Amniotic epithelial cell (primary cell): Measurements from ENCODE around the gene CAV3.
"Not testable (repeated sequence)": the region's sequence is repeated elsewhere in the genome, so short reads cannot be mapped to it uniquely, and the experiment has no call there.

ENCODE experiments used
- DNase-seq: peaks from one replicate; pipeline ENCODE4 v3.0.0-alpha.2; 2010; ENCODE audit warnings: low read depth

Gene CAV3

DNA sequence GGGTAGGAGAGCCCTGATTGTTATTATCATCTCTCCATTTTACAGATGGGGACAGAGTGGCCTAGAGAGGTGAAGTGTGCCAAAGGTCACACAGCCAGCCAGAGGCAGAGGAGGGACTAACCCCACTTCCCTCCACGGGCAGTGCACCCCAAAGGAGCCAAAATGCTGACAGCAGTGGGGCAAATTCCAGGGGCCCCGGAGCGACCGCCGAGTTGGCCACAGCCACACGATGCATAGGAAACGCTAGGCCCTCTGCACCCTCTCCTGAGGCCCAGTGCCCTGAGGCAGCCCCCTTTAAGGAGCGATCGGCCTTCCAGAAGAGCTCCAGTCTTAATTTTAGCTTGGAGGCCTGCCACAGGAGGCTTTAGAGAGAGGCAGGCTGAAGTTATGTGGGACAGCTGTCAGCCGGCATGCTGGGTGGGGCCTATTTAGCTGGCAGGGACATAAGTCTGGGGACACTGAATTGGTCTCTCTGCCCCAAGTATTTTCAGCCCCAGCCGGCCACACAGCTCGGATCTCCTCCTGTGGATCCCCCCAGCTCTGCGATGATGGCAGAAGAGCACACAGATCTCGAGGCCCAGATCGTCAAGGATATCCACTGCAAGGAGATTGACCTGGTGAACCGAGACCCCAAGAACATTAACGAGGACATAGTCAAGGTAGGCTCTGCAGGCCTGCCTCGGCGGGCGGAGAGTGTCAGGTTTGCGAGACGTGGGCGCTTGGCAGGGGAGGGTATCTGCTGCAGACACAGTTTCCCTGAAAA lies at the start of gene CAV3:
Gene CAV3 (plus strand): TSS at position 471 of the 763 bp plus-strand sequence. CDS start 75 bp downstream, at position 546.
- no peak for DNase-seq

DNA sequence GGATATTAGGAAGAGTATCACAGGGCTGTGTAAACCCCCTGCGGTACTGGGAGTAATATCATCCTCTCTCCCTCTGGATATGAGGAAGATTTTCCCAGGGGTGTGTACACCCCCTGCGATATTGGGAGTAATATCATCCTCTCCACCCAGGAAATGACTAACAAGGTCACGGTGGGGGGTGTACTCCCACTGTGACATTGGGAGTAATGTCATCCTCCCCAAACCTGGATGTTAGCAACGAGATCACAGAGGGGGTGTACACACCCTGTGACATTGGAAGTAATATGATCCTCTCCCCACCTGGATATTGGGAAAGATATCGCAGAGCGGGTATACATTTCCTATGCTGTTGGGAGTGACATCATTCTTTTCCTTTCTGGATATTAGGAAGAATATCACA lies 48.6 kb upstream of the CAV3 start:
- not testable (repeated sequence) for DNase-seq

DNA sequence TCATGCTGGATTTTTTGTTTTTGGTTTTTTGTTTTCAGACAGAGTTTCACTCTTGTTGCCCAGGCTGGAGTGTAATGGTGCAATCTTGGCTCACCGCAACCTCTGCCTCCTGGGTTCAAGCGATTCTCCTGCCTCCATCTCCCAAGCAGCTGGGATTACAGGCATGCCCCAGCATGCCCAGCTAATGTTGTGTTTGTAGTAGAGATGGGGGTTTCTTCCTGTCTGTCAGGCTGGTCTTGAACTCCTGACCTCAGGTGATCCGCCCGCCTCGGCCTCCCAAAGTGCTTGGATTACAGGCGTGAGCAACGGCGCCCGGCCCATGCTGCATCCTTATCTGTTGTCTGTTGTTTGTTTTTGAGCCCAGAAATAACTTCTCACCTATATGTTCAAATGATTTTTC lies 42.3 kb upstream of the CAV3 start:
- DNase-seq: not testable (repeated sequence)

GRCh38 chr3:8702560-8702959 lies 31.0 kb upstream of the CAV3 start:
- DNase-seq: no peak

- no peak for DNase-seq
Observed at GRCh38 chr3:8705575-8705974, 28.0 kb upstream of the CAV3 start.

GRCh38 chr3:8709287-8709686 lies 24.3 kb upstream of the CAV3 start:
- no peak for DNase-seq

DNA sequence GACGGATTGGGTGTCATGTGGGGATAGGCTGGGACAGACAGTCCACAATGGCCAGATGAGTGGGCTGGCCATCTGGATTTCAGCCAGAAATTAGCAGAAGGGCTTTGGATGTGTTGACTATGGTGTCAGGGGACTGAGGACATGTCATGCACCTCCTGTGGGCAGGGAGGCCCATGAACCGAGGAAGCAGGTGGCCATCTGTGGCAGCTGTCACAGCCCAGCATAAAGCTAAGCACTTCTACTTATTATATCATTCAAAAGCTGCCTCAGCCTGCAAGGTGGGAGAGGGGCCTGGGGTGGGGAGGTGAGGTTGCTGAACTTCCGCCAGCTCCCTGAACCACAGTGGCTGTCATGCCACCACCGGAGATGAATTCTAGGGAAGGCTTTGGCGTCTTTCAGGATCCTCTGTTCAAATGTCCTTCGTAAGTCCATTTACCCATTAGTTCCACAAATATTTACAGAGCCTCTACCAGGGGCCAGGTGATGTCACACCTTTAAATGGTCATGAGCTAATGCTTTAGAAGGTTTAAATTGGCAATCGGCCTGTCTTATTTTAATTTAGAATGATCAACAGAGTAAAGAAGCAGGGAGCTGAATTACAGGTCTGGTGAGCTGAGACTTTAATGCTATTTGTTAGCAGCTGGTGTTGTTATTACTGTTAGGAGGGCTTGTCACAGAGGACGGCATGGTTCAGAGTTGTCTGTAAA lies 23.6 kb upstream of the CAV3 start:
- no peak for DNase-seq

DNA sequence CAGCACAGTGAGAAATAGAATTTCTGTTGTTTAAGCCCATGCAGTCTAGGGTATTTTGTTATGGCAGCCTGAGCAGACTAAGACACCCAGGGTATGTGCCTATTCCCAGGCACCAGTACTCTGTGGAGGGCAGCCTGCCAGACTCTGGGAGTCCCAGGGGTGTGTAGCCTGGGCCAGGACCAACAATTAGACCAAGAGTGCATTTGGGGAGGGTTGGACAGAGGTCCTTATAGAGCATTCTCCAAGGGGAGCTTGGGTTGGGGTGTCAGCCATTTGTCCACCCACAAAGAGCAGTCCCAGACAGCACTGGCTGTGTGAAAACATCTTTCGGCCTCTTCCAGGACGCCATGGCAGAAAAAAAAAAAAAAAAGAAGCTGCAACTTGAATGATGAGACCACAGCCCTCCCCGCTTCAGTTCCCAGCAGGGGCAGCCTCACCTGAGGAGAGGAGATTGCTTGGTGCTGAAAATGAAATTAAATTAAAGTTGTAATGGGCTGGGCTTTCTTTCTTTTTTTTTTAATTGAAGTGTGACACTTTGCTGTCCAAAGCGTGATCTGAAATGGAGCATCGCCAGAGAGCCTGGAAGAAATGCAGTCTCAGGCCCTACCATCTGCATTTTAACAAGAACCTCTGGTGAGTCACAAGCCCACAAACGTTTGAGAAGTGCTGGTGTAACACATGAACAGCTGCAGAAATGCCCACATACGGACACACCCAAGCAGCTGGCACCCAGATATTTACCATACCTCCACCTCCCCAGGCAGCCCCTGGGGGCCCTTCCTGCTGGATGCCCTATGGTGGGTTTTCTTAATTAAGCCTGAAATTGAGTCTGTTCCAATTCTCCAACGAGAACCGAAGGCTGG lies 21.3 kb upstream of the CAV3 start:
- DNase-seq: no peak

DNA sequence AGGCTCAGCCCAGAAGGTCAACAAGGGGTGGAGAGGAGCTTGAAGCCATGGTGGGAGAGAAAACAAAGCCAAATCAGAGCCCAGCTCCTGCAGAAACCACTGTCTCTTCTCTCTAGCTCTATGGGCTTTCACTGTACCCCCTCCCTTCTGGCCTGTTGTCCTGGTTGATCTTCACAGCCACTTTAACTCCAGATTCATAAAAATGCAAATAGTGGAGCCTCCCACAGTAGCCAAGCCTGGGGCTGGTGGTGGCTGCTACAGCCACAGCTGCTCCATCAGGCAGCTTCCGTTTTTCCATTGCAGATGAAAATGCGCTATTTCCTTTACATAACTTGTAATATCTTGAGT lies 20.7 kb upstream of the CAV3 start:
- DNase-seq: no peak

DNA sequence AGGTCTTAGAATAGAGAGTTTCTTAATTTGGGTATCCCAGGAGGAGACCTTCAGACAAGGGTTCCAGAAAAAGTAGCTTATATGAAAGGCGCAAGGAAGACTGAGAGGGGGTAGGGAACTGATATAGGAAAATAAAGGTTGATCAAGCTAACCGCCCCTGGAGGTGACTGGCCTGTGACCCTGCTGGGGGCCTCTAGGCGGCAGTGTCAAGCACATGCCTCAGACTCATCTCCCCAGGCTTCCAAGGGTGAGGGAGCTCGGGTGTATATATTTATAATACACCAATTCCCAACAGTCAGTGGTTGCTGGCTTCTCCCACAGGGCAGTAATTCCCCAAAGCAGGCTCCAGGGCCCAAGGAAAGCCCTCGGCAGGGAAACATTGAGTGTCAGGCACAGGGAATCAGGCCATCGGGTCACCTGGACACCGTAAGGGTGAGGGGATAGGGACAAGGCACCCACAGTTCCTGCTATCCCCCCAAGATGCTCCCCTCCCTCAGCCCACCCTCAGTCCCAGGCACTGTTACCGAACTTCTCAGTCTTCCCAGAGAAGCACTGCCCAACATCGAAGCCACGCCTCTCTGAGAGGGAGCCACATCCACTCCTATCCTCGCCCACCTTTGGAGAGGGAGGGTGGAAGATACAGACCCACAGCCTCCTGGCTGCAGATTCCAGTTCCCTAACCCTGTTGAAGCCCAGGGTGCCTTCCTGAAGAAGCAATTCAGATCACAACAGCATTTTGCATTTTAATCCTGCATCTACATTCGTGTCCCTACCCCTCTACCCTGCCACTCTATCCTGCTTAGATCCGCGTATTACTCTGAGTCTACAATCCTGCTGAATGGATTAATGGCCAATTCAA lies 19.5 kb upstream of the CAV3 start:
- DNase-seq: no peak

DNA sequence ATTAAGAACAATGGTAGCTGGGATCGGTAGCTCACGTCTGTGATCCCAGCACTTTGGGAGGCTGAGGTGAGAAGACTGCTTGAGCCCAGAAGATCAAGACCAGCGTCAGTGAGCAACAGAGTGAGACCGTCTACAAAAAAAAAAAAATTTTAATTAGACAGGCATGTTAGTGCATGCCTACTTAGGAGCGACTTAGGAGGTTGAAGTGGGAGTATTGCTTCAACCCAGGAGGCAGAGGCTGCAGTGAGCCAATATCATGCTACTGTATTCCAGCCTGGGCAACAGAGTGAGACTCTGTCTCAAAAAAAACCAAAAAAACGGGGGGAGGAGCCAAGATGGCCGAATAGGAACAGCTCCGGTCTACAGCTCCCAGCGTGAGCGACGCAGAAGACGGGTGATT lies 17.8 kb upstream of the CAV3 start:
- DNase-seq: not testable (repeated sequence)

DNA sequence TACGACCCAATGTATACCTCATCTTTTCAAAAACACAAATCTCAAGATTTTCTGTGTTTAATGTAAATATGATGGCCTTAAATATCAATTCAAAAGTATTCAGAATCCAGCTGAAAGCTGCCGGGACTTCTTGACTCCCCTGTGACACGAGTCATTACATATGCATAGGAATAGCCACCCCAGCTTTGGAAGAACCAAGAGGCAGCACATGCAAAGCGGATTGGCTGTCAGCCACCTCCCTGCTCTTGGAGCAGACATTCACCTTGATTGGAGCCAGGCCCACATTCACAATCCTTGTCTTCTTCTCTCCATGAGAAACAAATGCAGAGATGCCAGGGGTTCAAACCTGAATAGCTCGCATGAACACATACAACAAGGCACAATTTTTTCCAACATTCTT lies 10.8 kb upstream of the CAV3 start:
- DNase-seq: no peak

GRCh38 chr3:8723612-8724011 lies 10.0 kb upstream of the CAV3 start:
- DNase-seq: no peak

DNA sequence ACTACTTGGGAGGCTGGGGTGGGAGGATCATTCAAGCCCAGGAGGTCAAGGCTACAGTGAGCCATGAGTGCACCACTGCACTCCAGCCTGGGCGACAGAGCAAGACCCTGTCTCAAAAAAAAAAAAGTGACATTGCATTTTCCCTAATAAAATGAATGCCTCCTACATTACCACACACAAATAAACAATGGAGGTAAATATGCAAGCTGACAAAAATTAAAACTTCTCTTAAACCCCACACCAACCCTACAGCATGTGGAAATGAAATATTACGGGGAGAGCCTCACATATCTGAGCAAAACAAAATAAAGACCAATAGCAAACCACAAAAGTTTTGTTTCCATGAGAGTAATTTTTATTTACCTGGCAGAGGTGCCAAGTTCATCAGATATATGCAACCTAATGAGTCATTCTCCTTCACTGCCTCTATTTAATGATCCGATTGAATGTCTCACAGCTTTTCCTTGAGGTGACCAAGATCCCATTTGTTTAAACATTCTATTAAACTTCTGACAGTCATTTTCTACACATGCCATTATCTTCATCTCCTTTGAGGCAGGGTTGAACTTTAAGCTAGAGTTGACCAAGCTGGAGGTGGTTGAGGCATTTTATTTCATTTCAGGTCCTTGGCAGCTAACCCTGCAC lies 9.4 kb upstream of the CAV3 start:
- DNase-seq: no peak

- DNase-seq: no peak
Observed at GRCh38 chr3:8727605-8728512, 5.7 kb upstream of the CAV3 start.

- DNase-seq: no peak
Observed at GRCh38 chr3:8729479-8729878, 4.1 kb upstream of the CAV3 start.

- DNase-seq: no peak
Observed at GRCh38 chr3:8730656-8731055, 2.9 kb upstream of the CAV3 start.

DNA sequence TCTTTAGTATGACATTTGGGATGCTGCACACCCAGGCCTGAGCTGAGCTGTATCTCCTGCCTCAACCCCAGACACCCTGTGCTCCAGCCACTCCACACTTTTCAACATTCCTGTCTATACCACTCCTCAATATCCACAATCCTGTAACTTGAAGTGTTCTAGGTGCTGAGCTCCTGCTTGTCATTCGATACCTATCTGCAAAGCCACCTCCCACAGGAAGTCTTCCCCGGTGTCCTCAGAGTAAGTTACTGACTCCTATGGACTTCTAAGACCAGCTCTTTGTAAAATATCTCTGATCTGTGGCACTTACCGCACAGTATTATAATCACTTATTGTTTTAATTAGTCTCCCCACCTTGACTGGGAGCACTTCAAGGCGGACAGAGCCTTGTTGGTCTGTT lies 1.2 kb upstream of the CAV3 start:
- DNase-seq: no peak

DNA sequence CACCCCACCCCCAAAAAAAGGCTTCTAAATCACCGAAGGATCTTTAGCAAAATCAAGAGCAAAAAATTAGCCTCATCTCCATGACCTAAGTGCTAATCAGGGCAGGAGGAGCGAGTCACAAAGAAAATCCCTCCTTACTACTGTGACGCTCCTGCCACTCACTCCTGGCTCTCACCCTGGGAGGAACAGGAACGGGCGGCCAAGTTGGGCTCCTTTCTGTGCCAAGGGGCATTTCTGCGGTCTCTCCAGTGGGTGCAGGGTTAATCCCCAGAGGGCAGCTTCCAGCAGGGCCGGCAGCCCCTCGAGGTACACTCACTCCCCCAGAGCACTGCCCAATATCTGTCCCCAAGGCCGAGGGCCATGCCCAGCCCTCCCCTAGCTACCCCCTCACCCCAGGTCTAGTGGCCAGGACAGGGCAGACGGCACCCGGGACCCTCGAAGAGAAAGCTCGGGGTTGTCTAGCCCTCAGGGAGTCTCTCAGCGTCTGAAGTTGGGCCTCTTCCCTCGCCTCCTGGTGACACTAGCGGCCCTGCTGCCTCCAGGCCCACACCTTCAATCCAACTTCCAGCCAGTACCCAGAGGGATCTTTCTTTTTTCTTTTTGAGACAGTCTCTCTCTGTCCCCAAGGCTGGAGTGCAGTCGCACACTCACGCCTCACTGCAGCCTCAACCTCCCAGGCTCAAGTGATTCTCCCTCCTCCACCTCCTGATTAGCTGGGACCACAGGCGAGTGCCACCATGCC lies 706 bp downstream of the CAV3 start:
- DNase-seq: no peak

- DNase-seq: no peak
Observed at GRCh38 chr3:8734908-8735307, 1.3 kb downstream of the CAV3 start.
